ENCODE data around the gene ZNF678. TPM values are rescaled to one million over a fixed set of nuclear protein-coding genes. Genes with fewer than 3 reads are reported as not detected.
A peak's percentile ranks its signal among the peaks of the same experiment; 100 is the strongest.
"Not testable (repeated sequence)": the region's sequence is repeated elsewhere in the genome, so short reads cannot be mapped to it uniquely, and the experiment has no call there.

Gene ZNF678
- total RNA-seq, 1 donor from 2014 or later = 63.8 TPM

- Mint-ChIP-seq H3K36me3 (peaks cover 74% of the 10 kb centered on the region), H3K4me1 (no peaks in the 10 kb centered on the region), H3K9me3 (peaks cover 76% of the 10 kb centered on the region), H3K27me3 (ENCODE audit: insufficient read depth, low read depth) (no peaks in the 10 kb centered on the region), H3K4me3 (no peak overlapping the region), H3K27ac (no peak overlapping the region)
- no peak for TF ChIP-seq EZH2 (IDR thresholded peaks at IDR 0.05)
- no peak for TF ChIP-seq CTCF (IDR thresholded peaks at IDR 0.05)
- no peak for TF ChIP-seq EZH2phosphoT487 (IDR thresholded peaks at IDR 0.05)
- Histone ChIP-seq H3F3A (ENCODE audit: low read depth) (peaks cover 14% of the 10 kb centered on the region), H3K9ac (no peak overlapping the region), H3K27ac (no peak overlapping the region), H3K4me3 (no peak overlapping the region), H3K4me1 (peaks cover 2% of the 10 kb centered on the region), H3K27me3 (no peaks in the 10 kb centered on the region), H3K36me3 (peaks cover 13% of the 10 kb centered on the region), H3K79me2 (ENCODE audit: low read depth) (peaks cover 88% of the 10 kb centered on the region), H3K9me3 (ENCODE audit: low read depth) (peaks cover 16% of the 10 kb centered on the region), H2AFZ (replicated peaks) (no peak overlapping the region), H4K20me1 (ENCODE audit: low read depth) (no peaks in the 10 kb centered on the region), H3K4me2 (no peak overlapping the region)
- no peak for DNase-seq (ENCODE audit: low spot score)
Measured at GRCh38 chr1:227587968-227588367, 24.6 kb downstream of the ZNF678 start.

GRCh38 chr1:227588769-227589168 lies 25.4 kb downstream of the ZNF678 start:
- not testable (repeated sequence) for H3K27me3 ChIP-seq; H3K4me1 Mint-ChIP-seq; H4K20me1 ChIP-seq (ENCODE audit: low read depth); DNase-seq (ENCODE audit: low spot score); H2AFZ ChIP-seq (replicated peaks); H3K4me3 Mint-ChIP-seq; H3K4me1 ChIP-seq; H3K27ac ChIP-seq; H3K27me3 Mint-ChIP-seq (ENCODE audit: insufficient read depth, low read depth); H3K9ac ChIP-seq; H3K4me3 ChIP-seq; H3K27ac Mint-ChIP-seq; H3K4me2 ChIP-seq
- H3K9me3 ChIP-seq (ENCODE audit: low read depth) = peaks cover 16% of the 10 kb centered on the region
- H3F3A ChIP-seq (ENCODE audit: low read depth) = peaks cover 14% of the 10 kb centered on the region
- Mint-ChIP-seq H3K36me3 (peaks cover 75% of the 10 kb centered on the region), H3K9me3 (peaks cover 77% of the 10 kb centered on the region)
- H3K79me2 ChIP-seq (ENCODE audit: low read depth) = peaks cover 80% of the 10 kb centered on the region
- H3K36me3 ChIP-seq = peaks cover 13% of the 10 kb centered on the region

GRCh38 chr1:227589777-227590176 lies 26.4 kb downstream of the ZNF678 start:
- not testable (repeated sequence) for H3K27me3 ChIP-seq

GRCh38 chr1:227596222-227596621 lies 32.9 kb downstream of the ZNF678 start:
- Histone ChIP-seq H3K9me3 (ENCODE audit: low read depth) (peaks cover 18% of the 10 kb centered on the region), H3K79me2 (ENCODE audit: low read depth) (peaks cover 53% of the 10 kb centered on the region)
- not testable (repeated sequence) for H3K27me3 ChIP-seq; H3K4me1 Mint-ChIP-seq; H3K27me3 Mint-ChIP-seq (ENCODE audit: insufficient read depth, low read depth); H3F3A ChIP-seq (ENCODE audit: low read depth); H3K4me3 Mint-ChIP-seq; H3K4me2 ChIP-seq; DNase-seq (ENCODE audit: low spot score); H3K9ac ChIP-seq; H3K36me3 ChIP-seq; H3K27ac Mint-ChIP-seq; H3K4me1 ChIP-seq; H3K27ac ChIP-seq; H4K20me1 ChIP-seq (ENCODE audit: low read depth); H2AFZ ChIP-seq (replicated peaks); H3K4me3 ChIP-seq
- peaks cover 63% of the 10 kb centered on the region for H3K36me3 Mint-ChIP-seq
- H3K9me3 Mint-ChIP-seq = peaks cover 70% of the 10 kb centered on the region

More at GRCh38 chr1:227589777-227590176, 26.4 kb downstream of the ZNF678 start:
- peaks cover 74% of the 10 kb centered on the region for H3K36me3 Mint-ChIP-seq
- not testable (repeated sequence) for H3K4me1 Mint-ChIP-seq; H3K4me2 ChIP-seq; H3K4me3 Mint-ChIP-seq; H3K27ac ChIP-seq; H3K4me3 ChIP-seq; H4K20me1 ChIP-seq (ENCODE audit: low read depth); H3K9ac ChIP-seq; H3K4me1 ChIP-seq; DNase-seq (ENCODE audit: low spot score); H2AFZ ChIP-seq (replicated peaks); H3K27ac Mint-ChIP-seq; H3K27me3 Mint-ChIP-seq (ENCODE audit: insufficient read depth, low read depth)
- Histone ChIP-seq H3F3A (ENCODE audit: low read depth) (peaks cover 14% of the 10 kb centered on the region), H3K79me2 (ENCODE audit: low read depth) (peaks cover 70% of the 10 kb centered on the region), H3K9me3 (ENCODE audit: low read depth) (peaks cover 21% of the 10 kb centered on the region), H3K36me3 (peaks cover 13% of the 10 kb centered on the region)
- peaks cover 76% of the 10 kb centered on the region for H3K9me3 Mint-ChIP-seq

- peaks cover 18% of the 10 kb centered on the region for H3K4me1 ChIP-seq
- Mint-ChIP-seq H3K9me3 (peaks cover 78% of the 10 kb centered on the region), H3K4me1 (no peaks in the 10 kb centered on the region), H3K4me3 (no peak overlapping the region), H3K27me3 (ENCODE audit: insufficient read depth, low read depth) (no peaks in the 10 kb centered on the region), H3K27ac (no peak overlapping the region), H3K36me3 (peaks cover 46% of the 10 kb centered on the region)
- H3K4me3 ChIP-seq = no peak overlapping the region
- H3K79me2 ChIP-seq (ENCODE audit: low read depth) = peaks cover 91% of the 10 kb centered on the region
- peak overlapping the region; percentile 22 for H3K4me2 ChIP-seq
- H3K36me3 ChIP-seq = no peaks in the 10 kb centered on the region
- H4K20me1 ChIP-seq (ENCODE audit: low read depth) = no peaks in the 10 kb centered on the region
- no peak overlapping the region for H3K27ac ChIP-seq
- H3K27me3 ChIP-seq = no peaks in the 10 kb centered on the region
- no peak overlapping the region for H2AFZ ChIP-seq (replicated peaks)
- DNase-seq (ENCODE audit: low spot score) = no peak
- no peak overlapping the region for H3K9ac ChIP-seq
- H3K9me3 ChIP-seq (ENCODE audit: low read depth) = peaks cover 12% of the 10 kb centered on the region
- TF ChIP-seq EZH2 (IDR thresholded peaks at IDR 0.05) (no peak), EZH2phosphoT487 (IDR thresholded peaks at IDR 0.05) (no peak), CTCF (IDR thresholded peaks at IDR 0.05) (no peak)
- H3F3A ChIP-seq (ENCODE audit: low read depth) = no peaks in the 10 kb centered on the region
Measured at GRCh38 chr1:227603327-227603726, 40.0 kb downstream of the ZNF678 start.

Measured in neural progenitor cell (in vitro differentiated cells).